Activated naive CD8-positive, alpha-beta T cell treated with anti-CD3 and anti-CD28 coated beads, Interleukin-2, amount 50 U/mL, for 16 hours (primary cell): ENCODE measurements around the gene CADPS.

Experiments used
- DNase-seq: peaks from one replicate; pipeline ENCODE4 v3.0.0-alpha.2; 2020; ENCODE audit warnings: low read depth, low spot score

CADPS gene

DNA sequence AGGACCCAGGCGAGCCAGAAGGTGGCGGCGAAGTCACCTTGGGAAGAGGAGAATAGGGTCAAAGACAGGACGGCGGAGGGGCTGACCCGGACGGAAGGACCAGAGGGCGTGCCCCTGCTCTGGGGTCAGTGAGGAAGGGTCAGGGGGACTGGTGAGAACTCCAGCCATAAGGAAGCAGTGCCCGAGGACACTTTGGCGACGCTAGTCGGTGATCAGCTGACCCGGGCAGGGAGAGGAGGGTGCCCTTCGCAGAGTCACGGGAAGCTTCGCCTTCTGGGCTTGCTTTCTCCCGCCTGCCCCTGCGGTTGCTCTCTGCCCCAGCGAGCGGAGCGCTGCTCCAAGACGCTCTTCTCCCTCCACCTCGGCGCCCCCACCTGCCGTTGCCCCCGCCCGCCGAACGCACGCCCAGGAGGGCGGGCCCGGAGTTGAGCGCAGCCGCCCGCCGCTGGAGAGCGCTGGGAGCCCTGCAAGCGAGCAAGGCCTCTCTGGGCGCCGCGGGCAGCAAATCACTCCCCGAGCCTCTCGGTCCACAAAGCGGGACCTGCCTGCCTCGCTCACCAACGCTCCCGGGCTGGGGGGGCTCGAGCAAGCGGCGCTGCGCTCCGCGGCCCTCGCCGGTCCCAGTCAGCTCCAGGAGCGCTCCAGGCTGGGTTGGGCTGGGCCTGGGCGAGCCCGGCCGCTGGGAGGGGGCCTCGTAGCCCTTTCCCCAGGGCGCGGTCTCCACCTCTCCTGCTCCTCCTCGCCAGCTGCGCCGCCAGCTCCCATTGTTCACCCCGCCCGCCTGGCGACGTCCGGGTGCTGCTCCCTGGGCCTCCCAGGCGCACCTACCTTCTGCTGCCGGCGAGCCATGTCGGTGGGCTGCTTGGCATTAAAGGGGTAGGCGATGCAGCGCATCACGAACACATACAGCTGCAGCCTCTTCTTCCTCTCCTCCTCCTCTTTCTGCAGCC lies 1.2 kb downstream of the CADPS start:
- DNase-seq: no peak

DNA sequence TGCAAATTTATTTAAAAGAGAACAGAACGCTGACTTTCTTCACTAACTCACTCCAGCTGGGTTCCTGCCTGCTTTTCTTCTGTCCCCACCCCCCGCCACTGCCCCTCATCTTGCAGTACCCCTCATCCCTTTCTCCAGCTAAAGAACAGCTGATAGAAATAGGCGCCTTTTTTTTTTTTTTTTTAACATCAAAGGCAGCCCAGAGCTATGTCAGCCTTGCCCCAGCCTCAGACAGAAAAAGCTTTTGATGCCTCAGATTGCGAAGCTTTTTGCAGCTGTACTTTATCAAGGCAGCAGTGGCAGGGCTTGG lies 1.8 kb downstream of the CADPS start:
- no peak for DNase-seq

DNA sequence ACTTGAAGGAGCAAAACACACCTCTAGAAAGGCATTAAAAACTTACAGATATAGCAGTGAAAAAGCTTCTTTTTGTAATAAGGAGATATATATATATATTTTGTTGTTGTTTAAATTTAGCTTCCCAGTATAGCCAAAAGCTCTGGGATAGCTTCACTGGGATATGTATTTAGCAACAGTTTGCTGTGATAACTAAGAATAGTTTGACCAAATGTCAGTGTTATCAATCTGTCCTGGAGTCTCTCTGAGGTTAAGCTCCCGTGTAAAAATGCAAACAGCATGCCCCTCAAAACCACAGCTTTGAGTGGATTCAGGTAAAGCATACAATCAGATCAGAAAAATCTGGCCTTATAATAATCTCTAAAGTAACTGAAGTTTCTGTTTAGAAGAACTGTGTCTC lies 2.9 kb downstream of the CADPS start:
- no peak for DNase-seq

DNA sequence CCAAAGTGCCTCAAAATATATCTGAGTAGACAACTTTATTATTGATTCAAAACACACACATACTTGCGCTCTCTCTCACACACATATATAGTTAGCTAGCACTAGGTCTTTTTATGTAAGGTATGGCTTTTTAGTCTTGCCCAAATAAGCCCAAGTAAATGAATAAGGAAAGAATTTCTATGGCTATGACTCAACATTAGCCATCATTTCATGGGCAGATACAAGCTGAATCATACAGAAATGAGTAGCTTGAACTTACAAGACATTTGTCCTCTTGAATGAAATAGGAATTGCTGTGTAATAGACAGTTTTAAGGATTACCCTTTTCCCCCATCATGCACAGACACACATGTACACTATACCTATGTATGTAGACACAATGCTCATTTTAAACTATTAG lies 4.9 kb downstream of the CADPS start:
- no peak for DNase-seq

DNA sequence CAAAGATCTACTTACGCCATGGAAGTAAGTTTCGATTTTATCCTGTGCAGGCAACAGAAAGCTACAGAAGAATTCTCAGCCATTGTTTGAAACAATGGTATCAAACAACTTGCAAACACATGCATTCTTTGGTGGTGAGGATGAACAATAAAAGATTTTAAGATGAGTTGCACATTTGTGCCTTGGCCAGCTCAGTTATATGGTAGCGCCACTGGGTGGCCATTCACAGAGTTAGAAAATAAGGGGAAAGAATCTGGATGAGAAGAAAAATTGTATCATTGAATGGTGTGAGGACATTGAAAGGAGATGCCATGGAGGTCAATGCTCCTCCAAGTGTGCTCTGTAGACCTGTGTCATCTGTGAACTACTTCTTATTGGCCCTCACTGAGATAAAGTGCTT lies 11.6 kb downstream of the CADPS start:
- no peak for DNase-seq

DNA sequence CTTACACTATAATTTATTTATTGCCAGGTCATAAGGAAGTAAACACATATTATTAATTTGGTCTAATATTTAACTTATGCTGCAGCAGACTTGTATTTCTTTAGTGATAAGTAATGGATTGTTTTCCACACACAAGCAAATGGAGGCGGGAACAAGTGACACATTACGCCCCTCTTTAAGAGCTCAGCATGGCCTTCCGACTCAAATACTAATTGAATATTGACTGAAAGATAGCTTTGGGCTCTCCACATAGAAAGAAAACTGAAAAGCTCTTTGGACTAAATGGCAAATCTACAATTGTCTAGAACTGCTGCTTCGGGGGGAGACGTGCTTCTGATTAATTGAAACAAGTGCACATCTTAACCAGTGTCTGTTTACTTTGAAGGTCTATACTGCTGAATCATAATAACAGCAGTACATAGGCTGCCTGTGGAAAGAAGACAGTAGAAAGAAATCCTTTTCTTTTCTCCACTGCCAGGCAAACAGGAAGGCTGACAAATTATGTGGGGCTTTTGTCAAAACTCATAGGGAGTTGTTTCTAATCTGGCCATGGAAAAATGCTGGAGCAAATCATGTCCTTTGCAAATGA lies 15.9 kb downstream of the CADPS start:
- no peak for DNase-seq

DNA sequence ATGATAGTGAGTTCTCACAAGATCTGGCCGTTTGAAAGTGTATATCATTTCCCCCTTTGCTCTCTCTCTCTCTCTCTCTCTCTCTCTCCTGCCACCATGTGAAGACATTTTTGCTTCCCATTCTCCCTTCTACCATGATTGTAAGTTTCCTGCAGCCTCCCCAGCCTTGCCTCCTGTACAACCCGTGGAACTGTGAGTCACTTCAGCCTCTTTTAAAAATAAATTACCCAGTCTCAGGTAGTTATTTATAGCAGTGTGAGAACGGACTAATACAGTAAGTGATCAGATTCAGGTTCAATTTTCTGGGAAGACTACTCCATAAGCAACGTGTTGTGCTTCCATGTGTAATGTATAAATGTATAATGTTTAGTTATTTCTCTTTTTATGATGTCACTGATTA lies 29.2 kb downstream of the CADPS start:
- no peak for DNase-seq

DNA sequence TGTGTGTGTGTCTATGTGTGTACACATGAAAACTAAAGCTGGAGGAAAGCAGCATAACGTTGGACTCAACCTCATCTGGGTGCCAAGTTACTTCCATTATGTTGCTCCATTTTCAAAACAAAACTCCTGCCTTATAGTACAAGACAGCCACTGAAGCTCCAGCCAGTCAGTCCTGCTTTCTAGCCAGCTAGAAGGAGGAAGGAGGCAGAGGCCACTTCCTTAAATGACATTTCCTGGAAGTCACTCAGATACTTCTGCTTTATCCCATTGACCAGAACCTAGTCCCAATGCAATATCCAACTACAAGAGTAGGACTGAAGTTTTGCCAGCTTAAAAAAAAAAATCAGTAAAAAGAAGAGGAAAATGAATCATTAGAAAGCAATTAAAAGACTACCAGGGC lies 31.7 kb downstream of the CADPS start:
- DNase-seq: no peak

DNA sequence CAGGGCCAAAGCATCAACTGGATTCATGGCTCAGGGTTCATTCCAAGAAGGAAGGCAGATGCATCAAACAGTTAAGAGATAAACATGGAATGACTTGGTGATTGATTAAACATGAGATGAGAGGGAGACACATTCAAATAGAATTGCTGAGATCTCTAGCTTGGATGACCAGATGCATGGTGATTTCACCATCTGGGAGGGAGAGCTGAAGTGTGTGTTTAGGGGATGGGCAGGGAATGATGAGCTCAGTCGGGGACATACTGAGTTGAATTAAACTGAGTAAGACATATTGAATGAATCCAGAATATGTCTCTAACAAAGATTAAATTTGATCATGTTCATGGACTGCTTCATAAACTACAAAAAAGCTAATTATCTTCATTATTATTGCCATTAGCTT lies 35.5 kb downstream of the CADPS start:
- DNase-seq: no peak

DNA sequence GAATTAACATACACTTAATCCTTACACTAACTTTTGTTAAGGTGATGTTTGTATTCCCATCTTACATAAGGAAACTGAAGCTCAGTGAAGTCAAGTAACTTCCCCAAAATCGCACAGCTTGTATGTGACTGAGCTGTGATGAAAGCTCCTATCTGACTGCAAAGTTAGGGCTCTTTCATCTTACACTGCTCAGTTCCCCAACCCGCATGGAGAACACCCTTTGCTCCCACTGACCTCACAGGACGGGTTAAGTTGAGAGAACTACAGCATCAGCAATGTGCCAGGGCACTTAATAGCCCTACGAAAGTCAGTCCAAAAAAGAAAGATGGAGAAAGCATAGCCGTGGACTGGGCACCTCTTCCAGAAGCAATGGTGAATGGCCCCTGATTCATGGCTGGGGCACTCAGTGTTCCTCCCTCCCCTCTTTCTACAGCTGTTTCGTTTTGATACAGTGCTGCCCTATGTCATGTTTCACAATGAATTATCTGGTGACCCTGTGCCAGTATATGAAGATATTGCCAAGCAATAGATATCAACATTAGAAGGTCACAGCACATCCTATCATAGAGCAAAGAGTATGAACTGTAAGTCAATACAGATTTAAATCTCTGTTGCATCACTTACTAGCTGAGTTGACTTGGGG lies 38.0 kb downstream of the CADPS start:
- no peak for DNase-seq

DNA sequence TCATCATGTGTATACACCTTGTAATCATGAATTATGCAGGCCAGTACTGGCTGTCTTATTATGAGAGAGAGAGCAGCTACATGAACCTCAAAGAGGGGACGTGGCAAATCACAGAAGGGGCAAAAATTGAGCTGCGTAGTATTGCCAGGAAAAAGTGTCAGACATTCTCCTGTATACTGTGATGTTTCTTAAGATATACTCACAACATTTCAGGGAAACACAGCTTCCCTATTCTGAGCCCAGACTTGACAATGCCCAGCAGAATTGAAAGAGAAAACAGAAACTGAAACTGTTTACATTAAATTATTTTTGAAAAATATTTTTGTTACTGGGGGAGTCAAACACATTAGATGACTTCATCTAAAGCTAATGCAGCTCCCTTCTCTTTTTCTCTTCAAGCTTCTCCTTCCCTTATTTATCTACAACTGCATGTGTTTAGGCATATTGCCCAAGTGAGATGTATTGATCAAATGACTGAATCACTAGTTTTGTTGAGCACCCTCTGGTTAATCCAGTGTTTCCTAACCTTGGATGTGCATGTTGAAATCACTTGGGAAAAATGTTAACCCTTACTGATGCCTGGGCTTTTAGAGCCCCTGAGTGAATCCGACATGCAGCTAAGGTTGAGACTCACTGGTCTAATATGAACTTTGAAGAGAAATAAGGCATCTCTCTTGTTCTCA lies 39.5 kb downstream of the CADPS start:
- DNase-seq: no peak

DNA sequence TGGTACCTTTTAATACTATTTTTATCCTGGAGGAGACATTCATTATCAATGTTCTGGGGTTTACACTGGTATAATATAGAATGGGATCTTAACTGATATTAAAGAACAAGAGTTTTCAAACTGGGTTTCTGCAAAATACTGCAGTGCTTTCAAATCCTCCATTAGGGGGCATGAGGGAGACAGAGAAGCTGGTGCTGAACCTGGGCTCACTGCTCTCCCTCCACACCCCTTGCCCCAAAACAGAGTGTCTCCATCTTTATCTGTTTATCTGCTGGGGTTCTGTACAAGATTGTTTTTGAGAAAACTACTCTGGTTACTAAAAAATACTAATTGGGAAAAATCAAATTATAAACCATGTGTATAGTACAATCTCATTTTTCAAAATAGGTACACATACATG lies 41.7 kb downstream of the CADPS start:
- DNase-seq: no peak

DNA sequence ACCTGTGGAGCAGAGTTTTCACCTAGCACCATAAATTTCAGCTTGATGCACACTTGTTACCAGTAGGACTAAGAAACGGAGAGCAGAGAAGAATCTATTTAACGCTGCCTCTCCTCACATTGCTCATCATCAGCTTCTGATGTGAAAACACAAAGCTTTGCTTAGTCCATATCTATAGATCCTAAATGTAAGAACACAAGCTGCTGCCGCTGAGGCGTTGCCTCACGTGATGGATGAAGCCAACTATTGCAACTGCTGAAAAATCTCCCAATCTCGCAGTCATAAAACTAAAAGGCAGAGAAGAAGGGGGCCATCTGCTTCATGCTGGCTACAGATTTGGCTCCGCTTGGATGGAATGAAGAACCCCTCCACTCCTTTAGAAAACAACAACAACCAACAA lies 42.7 kb downstream of the CADPS start:
- DNase-seq: no peak

DNA sequence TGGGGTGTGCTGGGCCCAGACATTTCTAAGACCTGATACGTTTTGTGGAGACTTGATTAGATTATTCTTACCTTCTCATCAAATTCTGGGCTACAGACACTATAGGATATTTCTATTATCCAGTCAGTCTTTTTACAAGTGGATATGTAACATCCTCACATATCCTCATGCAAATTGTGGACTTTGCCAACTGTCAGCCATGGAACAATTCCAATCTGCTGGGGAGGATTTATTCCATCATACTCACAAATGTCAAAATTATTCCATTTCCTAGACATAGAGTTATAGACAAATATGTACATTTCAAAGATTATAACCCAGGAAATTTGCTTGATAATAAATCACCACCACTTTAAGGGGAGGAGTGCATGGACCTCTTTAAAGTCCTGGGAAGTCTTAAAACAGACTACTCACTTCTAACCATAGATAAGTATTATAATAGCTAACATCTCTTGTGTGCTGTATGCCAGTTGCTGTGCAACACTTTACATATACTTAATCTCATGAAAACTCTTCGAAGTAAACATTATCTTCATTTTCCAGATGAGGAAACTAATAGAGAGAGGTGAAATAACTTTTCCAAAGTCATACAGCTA lies 44.4 kb downstream of the CADPS start:
- no peak for DNase-seq

DNA sequence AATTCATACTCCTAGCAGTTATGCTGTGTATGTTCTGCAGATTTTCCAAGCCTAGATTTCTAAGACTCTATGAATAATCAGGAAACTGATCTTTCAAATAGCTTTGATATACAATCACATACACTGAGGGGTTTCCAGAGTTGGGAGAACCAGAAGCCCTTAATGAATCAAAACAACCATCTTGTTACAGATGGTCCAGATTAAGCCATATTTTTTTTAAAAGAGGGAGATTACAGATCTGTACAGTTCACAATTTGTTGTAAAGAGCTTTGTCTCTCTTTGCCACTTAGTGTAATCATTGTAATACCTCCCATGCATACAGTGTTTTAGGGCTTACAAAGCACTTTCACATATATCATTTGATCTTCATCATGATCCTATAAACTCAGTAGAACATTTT lies 47.7 kb downstream of the CADPS start:
- no peak for DNase-seq

DNA sequence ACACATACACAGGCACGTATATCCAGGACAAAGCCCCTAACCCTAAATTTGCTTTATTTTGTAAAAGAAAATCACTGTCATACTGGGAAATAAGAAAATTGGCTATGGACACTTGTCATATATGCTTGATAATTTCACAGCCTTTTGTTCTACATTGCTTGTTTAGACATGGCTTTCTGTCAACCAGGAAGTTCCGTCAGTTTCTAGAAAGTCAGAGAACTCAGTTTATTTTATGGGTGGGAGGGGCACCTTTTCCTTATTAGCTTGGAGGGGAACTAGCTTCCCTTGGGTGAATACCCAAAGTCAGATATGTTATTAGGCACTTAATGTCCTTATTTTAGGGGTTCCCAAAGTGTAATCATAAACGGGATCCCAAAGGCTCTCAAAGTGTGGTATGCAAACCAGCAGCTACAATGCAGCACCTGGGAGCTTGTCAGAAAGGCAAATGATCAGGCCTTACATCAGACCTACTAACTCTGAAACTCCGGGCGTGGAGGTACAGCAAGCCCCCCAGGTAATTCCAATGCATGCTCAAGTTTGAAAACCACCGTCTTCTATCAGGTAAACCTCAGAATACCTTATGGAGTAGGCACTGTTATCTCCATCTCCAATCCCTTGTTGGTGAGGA lies 50.1 kb downstream of the CADPS start:
- no peak for DNase-seq

DNA sequence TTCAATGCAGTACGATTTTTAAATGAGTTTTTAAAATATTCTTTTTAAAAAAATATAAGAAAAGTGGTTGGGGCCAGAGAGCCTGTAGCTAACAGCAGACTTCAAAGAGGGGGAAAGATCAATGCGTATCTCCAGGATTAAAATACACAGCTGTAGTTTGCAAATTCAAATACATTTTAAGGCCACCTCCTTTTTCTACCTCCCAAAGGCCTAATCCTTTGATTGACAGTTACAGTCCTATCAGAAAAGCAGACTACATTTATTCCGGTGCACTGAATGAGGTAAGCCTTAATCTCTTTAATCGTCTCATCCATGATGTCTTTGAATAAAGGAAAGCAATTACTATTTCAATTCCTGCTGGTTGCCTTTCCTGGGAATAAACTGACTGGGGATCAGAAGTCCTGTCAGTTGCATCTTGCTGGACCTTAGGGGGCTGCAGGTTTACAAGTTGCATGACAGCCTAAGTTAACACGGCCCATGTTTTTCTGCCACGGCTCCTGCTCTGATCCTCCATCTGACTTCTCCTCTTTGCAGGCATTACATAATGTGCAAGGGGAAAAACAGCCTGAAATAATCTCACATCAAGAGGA lies 51.7 kb downstream of the CADPS start:
- DNase-seq: no peak

DNA sequence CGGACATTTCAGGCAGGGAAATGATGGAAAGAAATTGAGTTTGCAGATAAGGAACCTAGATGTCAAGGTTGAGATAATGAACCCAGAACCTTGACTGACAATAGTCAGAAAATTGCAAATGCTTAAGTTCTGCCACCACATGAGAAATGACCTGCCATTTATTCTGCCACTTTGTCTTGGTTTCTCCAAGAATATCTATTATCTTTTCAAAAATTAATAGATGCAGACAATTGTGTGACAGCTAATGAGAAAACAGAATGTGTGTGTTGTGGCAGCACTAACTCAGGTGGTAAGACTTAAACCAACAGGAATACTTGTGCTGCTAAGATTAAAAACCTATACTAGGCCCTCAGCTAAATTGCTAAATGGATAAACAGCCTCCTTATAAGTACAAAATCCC lies 52.3 kb downstream of the CADPS start:
- no peak for DNase-seq

DNA sequence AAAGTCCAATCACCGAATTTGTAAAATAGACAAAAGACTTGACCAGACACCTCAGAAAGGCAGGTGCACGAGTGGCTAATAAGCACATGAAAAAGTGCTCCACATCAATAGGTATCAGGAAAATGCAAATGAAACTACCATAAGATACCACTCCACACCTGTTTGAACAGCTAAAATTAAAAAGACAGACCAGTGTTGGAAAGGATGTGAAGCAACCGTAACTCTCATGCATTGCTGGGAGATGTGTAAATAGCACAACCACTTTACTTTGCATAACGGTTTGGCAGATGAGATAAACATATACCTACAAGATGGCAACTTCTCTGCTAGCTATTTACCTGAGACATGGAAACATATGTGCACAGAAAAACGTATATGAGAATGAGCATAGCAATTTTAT lies 56.9 kb downstream of the CADPS start:
- no peak for DNase-seq

DNA sequence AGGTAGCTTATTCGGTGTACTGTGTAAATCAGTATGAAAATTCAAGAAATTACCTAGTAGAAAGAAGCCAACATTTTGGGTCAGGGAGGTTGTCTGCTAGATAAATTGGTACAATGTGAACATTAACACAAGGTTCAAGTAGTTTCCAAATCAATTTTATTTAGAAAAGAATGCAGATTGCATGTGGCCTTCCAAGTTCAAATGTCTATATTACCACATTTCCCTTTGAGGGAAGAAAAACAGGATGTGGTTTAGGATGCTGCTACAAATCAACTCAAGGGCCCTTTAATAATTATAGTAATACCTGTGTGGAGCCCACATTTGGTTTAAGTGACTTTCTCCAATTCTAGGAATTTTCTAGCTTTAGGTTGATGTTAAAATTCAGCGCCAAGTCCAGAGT lies 57.5 kb downstream of the CADPS start:
- no peak for DNase-seq

DNA sequence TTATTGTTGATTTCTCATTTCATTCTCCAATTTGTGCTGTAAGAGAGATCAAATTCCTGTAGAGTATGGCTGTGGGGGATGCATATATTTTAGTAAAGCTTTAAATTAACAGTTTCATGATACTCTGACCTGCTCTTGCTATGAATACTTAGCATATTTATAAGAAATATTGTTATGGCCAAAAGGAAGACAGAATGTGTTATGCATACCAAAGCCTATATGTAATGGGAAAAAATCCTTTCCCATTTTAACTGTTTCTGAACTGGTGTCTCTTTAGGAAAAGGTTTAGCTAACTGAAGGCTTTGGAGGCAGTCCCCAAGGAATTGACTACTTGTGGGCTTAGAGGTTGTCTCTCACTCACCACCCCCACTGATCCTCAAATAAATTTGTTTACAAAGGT lies 59.2 kb downstream of the CADPS start:
- DNase-seq: no peak
